Fibroblast of peridontal ligament (primary cell): ENCODE data around the gene MEG3.

Source experiments
- DNase-seq: peaks from one replicate; pipeline ENCODE4 v3.0.0-alpha.2; 2010; ENCODE audit errors: extremely low read depth

Gene MEG3

DNA sequence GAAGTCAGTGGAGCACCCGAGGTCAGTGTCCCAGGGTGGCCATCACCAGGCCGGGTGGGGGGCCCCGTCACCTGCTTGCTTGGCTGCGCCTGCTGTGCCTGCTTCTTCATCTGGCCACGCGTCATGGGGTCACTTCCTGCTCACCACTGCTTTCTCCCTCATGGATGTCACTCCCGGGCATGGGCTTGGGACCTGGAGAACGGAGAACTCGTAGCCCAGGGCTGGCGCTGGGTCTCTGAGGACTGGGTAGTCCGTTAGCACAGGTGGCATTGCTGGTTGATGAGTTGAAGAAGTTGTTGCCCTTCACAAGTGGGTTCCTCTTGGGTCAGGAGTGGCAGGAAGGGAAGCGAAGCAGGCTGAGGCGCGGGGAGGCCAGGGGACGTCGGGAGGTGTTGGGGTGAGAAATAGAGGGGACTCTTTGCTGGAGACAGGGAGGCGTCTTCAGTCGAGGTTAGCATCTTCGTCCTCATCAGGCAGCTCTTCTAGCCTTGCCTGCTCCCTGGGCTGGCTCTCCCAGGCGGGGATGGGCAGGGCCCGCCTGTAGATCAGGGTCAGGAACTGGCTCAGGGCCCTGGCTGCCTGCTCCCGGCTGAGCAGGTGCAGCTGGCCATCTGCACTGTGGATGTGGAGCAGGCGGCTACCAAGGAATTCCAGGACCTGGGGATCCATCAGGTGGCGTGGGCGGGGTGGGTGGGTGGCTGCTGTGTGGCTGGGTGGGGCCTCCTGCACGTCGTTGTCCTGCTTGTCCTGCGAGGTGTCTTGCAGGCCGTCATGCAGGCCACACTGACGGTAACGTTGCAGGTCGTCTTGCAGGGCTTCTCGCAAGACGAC, 54.6 kb downstream of the MEG3 start:
- DNase-seq = no peak

DNA sequence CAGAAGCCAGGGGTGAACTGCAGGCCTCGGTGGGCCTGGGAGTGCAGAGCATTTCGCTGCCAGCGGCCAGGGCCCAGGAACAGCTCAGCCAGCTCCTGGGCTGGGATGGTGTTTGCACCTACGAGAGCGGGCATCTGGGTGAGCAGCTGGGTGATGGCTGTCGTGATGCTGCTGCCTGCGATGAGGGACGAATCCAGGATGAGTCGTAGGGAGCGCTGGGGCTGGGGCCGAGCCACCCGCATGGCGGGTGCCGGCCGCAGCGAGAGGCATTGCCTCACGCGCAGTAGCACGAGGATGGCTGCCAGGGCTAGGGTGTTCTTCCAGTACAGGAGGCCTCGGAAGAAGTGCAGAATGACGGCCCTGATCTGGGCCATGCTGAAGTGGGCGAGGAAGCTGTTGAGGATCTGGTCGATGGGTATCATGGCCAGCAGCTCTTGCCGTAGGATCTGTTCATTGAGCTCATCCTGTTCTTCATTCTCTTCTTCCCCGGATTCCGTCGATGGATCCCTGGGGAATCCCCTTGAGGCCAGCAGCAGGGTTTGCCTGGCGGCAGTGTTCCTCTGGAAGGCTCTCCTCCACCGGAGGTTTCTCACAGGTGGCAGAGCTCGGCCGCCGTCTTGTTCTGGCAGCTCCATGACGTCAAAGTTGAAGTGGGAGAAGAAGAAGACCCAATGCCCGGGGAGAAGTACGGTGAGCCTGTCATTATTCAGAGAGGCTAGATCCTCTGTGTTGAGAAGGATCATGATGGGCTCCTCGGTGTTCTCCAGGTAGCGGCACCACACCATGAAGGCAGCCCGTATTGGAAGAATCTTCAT, 55.5 kb downstream of the MEG3 start:
- DNase-seq = no peak

DNA sequence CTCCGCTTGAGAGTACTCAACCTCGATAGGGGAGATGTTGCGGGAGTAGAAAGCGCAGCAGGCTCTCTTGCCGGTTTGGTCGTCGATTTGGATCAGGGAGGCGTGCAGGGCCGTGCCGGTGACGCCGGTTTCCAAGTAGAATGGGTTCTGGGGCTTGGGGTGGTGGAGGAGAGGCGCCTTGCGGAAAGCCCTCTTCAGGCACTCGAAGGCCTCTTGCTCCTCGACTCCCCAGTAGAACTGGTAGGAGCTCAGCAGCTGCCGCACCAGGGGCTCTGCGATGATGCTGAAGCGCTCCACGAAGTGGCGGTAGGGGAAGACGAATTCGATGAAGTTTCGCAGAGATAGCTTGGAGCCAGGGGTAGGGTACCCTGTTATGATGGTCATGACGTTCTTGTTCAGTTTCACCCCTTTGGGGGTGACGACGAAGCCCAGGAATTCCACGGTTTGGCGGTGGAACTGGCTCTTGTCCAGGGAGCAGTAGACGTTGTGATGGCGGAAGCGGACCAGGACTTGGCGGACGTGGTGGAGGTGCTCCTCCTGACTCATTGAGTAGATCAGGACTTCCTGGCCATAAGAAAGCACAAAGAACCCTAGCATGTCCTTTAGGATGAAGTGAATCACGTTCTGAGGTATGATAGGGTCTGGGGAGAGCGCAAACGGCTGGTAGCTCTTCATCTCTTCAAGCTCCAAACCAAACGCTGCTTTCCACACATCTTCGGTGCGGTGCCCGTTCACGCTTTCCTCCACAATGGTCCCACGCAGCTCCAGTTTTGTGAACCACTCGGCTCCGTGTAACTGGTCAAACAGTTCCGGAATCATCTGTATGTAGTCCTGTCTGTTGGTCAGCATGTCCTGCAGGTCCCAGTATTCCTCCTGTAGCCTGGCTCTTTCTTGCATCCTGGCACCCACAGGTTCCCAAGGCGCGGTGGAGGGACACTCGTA, 56.4 kb downstream of the MEG3 start:
- DNase-seq = no peak

DNA sequence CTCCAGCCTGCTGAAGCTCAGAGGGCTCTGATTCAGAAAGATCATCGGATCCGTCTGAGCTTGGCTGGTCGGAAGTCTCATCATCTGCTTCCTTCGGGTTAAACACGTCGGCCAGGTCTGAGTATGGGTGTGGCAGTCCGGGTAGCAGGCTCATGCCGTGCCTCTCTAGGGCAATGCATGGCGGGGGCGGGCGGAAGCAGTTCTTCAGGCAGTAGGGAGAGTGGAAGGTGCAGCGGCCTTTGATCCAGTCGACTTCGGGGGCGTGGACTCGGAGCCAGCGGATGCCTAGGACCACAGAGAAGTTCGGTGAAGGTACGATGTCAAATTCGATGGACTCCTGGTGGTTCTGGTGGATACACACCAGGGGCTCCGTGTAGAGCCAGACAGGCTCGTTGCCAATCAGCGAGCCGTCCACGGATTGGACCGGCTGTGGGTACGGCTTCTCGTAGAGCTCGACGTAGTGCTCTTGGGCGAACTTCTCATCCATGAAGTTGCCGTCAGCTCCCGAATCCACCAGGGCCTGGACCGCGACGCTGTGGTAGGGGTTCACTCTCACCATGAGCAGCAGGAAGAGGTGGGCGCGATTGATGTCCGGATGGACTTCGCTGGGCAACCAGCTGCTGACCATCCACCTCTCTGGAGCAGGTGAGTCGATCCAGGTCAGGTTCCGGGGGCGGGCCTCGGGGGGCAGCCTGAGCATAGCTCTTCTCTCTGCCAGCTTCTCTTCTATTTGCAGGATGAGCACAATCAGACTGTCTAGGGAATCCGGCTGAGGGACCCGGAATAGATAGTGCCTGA, 57.3 kb downstream of the MEG3 start:
- no peak for DNase-seq

DNA sequence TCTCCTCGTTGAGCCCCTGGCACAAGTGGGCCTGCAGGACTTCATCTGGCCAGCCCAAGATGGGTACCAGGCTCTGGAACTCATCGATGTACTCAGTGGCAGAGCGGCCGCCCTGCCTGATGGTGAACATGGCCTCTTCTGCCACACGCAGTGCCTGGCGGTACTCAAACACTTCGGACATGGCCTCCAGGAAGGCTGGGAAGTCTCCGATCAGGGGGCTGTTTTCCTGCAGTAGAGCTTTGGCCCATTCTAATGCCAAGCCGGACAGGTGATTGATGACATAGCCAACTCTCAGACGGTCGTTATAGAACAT, 57.8 kb downstream of the MEG3 start:
- no peak for DNase-seq

DNA sequence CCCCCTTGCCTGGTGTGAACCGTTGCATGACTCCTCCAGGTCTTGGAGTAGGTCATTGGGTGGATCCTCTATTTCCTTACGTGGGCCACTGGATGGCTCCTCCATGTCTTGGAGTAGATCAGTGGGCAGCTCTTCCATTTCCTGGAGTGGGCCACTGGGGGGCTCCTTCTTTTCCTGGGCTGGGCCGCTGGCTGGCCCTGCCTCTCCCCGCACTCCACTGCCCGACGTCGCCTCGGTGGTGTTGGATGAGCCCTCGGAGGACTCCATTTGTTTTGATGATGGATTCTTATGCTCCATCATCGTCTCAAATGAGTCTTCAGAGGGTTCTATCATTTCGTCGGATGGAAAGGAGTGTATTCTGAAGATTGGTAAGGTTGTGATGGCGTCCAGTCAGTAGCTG, 58.5 kb downstream of the MEG3 start:
- DNase-seq = no peak

DNA sequence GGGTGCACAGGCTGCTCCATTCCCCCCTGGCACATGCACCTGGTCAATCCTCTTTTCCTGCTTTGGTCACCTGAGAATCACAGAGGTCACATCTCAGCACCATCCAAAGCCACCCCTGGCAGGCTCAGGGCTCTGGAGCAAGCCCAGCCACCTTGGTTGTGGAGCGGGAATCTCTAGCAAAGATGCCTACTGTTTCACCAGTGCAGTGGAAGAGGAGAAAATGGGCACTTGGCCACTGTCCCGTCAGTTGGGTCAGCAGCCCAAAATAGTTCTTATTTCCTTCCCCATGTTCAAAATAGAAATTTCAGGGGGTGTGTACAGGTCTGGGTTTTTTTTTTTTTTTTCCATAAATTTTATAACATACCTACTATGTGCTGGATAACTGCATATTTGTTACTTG, 59.3 kb downstream of the MEG3 start:
- no peak for DNase-seq

DNA sequence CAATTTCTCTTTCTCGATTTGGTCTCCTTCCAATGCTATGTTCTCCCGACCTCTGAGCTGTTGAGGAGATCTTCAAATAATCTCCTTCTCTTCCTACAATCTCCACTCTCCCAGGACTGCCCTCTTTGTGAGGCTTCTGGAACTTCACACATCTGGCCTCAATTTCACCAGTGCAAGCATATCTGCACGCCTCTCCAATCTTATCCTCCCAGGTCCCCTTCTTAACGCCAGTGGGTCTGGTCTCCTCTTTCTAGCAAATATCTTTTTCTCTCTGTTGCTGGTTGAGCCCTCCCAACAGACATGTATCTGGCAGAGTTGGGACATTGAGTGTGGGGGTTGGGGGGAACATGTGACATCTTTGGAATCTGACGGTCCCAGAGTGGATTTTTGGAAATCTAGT, 59.7 kb downstream of the MEG3 start:
- DNase-seq = peak; percentile 24

DNA sequence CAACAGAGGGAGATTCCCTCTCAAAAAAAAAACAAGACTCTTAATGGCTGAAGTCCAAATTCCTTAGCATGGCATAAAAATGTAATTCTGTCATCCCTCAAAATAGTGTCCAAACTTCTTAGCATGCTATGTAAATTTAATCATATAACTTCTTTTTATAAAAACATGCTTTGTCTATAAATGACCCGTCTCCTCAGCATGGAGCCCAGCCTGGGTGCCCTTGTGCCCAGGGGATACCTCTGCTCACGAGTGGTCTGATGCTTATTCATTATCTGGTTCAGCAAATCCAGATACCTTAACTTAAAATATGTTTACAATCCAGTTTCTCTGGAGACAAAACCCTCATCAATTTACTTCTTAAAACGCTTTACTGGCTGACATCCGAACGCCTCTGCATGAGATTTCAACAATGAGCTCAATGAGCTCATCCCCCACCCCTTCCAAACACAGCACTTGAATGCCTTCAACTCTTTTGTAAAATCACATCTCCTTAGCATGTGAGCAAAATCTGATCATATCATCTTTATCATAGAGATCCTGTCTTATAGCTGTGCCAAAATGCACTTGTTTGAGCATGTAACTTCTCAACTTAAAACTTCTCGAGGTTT, 61.9 kb downstream of the MEG3 start:
- peak; percentile 36 for DNase-seq

DNA sequence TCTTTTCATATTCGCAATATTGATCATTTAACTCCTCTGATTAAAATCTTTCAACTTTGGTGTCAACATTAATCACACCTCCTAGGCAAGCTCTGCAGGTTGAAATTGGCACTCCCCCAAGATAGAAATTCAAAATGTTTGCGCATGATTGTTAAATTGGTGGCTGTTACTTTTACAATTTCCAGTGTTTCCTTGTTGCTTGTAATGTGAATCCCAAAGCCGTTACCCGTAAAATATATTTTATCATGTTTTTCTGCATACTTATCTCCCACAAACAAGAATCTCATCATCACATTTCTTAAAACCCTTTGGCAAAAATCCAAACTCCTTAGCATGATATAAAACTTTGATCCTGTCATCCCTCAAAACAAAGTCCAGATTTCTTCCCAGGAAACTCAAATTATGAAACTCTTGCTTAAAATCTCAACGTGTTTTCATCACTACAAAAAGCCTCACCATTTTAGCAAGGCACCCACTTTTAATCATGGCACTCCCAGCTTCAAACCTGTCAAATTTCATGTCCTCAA, 62.9 kb downstream of the MEG3 start:
- DNase-seq = no peak

DNA sequence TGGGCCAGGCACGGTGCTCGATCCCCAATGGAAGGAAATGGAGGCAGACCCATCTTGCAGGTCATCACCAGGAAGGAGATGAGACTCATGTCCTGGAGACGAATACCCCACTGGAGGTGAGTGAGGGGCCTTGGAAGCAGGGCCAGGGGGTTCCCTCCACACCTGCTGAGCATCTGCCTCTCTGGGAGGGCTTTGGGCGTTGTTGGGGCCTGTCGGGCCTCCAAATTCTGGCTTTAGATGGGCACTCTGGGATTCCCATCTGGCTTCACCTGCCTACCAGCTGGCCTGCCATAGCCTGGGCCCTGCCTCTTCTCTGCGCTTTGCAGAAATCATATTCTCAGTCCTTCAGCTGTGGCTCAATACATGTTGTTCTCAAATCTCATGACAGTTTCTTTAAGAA, 63.7 kb downstream of the MEG3 start:
- no peak for DNase-seq

DNA sequence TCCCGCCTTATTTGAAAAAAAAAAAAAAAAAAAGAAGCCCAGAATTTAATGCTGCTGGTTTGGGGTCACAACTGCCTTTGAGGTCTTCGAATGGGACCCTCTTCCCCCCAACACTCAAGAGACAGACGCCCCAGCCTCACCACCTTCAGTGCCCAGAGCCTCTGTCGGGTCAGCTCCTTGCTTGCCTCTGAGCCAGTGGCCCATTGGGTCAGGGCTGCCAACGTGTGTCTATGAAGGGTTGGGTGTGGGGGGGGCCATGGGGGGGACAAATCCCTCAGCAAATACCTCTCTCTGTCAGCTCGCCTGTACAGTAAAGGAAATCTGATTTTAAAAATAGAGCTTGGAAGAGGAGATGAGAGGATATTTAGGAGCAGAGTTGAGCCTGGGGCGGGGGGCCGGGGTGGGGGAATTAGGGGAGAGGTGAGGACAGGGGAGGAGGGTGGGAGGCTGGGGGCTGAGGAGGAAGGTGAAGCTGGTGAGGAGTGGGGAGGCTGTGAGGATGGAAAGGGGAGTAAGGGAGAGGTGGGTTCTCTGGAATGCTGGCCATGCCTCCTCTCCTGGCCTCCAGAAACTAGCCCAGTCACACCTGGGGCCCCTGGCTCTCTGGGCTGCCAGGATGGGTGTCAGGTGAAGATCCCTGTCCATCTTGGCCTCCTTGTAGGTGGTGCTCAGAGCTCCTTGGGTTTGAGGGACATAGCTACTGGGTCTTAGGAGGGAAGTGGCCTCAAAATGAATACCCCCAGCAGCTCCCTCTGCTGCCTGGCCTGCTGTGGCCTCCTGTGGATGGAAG, 64.3 kb downstream of the MEG3 start:
- DNase-seq = no peak

DNA sequence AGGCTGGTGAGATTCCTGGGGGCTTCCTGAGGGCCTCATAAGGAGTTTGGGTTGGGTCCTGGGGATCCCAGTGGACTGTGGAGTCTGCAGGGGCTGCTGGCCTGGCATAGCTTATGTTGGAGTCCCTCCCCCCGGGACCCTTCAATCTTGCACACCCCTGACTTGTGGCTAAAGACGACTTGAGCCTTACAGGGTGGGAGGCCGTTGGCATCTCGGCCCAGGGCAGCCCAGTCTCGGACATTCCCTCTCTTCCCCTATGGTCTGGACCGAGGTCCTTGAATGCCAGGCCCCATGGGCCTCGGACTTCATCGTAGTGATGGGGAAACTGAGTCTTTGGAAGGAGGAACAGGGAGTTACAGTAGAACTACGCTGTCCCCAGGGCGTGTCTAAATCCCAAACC, 65.1 kb downstream of the MEG3 start:
- no peak for DNase-seq

DNA sequence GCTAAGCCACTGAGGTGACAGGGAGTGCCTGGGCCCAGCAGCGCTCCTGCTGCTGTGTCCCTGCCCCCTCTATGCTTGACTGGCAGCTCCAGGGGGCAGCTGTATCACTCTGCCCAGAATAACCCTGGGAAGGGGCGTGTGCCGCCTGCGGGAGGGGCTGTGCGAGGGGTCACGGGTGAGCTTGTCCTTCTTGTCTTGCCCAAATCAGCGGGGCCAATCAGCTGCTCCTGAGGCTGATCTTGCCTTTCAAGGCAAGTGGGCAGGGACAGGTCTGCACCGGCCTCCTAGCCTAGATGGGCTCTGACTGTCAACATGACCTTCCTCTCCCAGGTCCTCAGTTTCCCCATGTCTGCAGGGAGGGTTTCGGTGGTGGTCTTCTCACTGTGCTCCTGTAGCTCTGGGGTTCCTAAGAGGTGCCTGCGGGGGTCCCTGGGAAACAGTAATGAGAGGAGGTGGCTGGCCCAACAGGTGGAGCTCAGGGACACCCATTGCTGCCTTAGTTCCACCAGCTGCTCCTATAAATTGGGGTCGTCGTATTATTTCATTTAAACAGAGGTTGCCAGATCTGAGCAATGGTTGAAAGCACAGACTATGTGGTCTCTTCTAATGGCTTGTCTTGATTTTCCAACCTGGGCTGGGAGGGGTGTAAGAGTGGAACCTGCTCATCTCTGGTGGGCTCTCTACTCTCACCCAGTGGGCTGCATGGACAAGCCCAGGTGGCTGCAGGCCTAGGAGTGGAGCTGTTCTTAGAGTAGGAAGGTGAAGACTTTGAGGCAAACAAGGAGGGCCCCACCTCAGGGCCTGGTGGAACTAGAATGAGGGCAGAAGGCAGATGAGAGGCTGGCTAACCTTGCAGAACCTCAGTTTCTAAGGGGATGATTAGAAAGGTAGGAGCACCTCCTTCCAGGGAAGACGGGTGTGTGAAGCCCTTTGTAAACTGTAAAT, 65.9 kb downstream of the MEG3 start:
- no peak for DNase-seq

DNA sequence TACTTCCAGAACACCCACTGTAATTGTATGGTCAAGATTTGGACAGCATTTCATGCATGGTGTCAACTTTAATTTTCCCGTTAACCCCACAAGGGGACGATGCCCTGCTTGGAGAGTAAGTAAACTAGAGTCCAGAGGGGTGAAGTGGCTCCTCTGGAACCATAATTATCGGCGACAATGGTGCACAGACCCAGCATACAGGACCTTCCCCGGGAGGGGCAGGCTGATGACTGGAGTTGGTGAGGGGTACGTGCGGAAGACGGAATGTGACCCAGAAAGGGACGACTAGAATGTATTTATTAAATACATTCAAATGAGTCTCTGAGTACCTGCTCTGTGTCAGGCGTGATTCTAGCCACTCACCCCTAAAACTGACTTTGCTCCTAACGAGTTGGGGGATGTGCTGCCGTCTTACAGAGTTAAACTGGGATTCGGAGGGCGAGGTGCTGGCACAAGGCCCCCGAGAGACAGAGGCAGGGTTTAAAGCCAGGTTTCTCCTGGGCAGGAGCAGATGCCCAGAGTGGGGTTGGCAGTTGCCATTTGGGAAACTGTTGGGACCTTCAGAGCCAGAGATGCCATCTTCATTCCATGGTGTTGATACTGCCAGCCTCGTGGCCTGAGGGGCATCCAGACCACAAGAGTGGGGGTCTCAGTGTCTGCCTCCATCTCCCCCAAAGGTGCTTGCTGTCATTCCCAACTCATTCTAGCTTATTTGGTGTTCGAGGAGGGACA, 66.7 kb downstream of the MEG3 start:
- no peak for DNase-seq

DNA sequence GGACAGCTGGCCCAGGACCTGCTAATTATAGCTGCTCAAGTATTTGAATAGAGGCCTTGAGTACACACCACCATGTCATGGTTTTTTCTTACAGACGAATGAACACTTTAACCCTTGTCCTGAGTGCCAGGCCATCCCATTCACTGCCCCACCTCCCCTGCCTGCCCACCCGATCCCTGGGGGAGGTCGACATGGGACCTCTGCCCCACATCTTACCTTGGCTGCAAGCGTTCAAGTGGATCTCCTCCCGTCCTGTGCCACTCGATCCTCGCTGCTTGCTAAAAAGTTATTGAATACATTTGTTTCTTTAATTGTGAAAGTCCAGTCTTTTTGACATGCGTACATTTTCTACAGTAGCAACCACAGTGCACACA, 67.3 kb downstream of the MEG3 start:
- DNase-seq = no peak

DNA sequence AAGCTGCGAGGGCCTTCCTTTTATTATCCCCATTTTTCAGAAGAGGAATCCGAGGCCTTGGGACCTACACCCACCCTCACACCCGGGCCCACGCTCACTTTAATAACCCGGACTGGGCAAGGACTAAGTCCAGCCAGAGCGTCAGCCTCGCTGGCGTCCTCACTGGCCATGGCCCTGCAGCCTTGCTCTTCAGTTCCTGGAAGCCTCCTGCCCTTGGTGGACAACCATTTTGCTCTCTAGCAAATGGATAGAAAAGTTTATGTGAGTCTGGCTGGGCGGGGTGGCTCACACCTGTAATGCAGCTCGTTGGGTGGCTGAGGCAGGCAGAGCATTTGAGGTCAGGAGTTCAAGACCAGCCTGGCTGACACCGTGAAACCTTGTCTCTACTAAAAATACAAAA, 67.8 kb downstream of the MEG3 start:
- no peak for DNase-seq

DNA sequence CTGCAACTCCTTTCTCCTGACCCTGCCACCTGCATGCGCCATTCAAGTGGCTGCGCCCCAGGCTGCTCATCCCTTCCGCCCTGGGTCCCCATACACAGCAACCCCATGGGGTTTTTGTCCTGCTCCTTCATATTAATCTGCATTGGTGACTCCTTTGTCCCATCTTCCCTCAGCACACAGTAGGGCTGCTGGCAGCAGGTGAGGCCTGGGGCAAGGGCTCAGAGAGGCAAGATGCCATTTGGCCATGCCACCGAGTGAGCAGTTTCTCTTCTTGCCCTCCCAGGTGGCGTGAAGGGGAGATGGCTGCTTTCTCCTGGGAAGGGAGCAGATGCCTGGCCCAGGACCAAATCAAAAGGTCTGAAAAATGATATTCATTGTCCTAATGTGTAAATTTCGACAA, 68.5 kb downstream of the MEG3 start:
- DNase-seq = no peak
